GM21619 (cell line): ENCODE measurements around the gene CETP.

Experiments
- ATAC-seq: cut with Tn5 transposase; IDR thresholded peaks from one replicate; pipeline ENCODE4 v1.9.1; 2021; ENCODE audit not compliant: unreplicated experiment

CETP gene

GRCh38 chr16:56961851-56962281, at the start of gene CETP:
CETP (plus strand) TSS chr16:56961950; CDS start chr16:56961980, 30 bp downstream.
- no peak for ATAC-seq

DNA sequence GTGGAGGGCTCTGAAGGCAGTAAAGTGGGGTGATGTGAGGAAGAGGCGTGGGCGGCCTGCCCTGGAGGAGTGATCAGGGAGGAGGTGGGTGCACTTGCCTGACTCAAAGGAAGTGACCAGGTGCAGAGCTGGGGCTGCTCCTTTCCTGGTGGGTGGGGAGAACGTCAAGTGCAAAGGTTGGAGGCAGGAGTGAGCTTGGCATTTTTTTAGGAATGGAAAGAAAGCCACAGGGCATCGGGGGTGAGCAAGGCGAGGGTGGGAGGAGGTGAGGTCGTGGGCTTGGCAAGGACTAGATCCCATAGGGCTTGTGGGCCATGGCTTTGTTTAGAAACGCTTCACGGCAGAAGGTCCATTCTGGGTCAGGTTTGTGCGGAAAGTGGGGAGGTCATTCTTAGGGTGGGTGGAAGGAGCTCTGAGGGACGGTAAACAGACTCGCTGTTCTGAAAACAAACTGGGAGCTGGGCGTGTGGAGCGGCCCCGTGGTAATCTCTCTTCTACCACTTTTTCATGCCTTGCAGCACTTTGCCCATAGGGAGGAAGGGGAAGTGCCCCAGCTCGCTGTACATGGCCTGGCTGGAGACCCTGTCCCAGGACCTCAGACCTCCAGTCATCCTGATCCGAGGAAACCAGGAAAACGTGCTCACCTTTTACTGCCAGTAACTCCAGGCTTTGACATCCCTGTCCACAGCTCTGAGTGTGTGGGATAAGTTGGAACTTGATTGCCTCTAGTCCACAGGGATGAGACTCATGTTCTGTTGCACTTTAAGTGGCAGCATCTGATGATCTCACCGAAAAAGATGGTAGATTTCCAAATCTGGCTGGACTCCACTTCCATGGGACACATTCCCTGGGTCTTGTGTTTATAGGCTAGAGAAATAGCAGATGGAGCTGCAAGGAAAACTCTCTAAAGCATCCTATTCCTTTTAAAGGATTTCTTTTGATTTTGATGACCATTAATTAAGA, 48.7 kb upstream of the CETP start:
- ATAC-seq = no peak

DNA sequence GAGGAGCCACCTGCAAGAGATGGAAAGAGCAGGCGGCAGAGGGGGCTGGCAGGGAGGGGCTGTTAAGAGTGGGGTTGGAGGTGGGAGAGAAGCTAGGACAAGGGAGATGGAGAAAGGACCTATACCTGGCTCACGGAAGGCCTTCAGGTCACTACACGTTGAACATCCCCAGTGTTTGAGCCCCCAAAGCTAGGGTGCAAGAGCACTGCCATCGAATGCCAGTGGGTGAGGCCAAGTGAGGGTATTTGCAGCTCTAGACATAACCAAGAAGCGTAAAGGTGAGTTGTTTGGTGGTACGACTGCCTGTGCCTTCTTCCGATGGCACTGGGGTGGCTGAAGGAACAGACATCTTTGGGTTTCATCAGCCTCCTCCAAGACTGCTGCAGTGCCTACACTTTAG, 46.9 kb upstream of the CETP start:
- no peak for ATAC-seq

- ATAC-seq = no peak
Measured at GRCh38 chr16:56915336-56916119, 46.2 kb upstream of the CETP start.

DNA sequence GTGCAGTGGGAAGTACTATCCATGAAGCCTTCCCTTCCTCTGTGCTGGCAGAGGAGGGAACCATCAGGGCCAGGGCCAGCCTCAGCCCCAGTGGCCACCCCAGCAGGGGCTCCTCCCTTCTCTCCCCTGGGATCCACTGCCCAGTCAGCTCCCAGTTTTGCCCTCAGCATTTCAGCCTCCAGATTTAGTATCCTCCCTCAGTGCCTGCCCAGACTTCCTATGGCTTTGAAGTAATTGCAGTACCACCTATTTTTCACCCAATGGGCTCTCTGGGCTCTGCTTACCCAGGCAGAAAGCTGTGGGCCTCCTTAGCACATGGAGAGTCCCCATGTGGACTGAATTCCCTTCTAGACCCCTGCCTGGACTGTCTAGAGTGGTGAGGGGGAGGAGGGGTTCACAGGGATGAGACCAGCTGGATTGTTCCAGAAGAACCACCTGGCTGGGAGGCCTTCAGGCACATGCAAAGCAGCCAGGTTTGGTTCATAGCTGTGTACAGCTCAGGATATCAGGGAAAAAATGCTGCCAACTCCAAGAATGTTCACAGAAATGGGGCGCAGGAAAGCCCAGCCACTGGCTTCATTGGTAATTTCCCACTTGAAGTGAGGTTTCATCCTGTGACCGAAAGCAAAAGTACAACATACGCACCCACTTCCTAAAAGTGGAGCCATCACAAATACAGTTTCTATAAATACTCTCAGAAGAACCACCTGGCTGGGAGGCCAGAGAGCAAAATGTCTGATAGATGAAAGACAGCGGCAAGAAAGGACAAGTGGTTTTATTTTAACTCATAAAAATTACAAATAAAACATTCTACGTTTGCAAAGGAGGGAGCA, 45.0 kb upstream of the CETP start:
- peak; percentile 62 for ATAC-seq

DNA sequence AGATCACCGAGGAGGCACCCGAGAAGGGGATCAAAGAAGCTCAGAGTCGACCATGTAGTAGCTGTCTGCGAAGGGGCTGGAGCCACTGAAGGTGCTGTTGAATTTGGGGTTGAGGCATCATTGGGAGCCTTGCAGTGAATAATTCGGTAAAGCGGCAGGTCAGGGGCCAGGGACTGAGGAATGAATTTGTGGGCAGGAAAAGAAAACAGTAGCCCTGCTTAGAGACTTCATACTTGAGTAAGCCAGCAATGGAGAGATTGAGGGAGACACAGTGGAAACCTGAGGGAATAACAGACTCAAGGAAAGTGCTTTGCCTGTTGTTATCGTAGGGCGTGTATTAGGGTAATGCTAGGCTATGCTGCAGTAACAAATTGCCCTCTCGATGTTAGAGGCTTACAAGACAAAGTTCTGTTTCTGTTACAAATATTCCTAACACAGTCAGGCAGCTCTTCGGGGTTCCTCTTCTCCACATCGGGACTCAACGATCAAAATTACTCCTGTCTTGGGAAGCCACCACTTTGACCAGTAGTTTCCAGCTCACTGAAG, 43.2 kb upstream of the CETP start:
- no peak for ATAC-seq

- no peak for ATAC-seq
Measured at GRCh38 chr16:56919099-56919800, 42.5 kb upstream of the CETP start.

DNA sequence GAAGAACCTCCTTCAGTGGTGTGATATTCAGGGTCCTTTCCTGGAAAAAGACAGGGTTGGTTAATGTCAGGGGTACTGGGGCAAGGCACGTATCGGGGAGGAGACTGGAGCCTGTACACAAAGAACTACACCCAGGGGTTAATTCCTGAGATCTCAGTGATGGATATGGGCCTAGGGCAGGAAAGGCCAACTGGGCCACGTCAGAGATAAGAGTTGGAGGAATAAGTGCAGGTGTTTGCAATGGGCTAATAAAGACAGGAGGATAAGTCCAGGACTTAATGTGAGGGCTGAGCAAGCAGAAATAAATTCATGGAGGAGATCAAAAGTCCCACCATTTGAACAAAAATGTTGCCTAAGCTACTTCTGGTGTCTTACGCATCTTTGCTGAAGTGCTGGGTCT, 40.2 kb upstream of the CETP start:
- ATAC-seq = no peak

DNA sequence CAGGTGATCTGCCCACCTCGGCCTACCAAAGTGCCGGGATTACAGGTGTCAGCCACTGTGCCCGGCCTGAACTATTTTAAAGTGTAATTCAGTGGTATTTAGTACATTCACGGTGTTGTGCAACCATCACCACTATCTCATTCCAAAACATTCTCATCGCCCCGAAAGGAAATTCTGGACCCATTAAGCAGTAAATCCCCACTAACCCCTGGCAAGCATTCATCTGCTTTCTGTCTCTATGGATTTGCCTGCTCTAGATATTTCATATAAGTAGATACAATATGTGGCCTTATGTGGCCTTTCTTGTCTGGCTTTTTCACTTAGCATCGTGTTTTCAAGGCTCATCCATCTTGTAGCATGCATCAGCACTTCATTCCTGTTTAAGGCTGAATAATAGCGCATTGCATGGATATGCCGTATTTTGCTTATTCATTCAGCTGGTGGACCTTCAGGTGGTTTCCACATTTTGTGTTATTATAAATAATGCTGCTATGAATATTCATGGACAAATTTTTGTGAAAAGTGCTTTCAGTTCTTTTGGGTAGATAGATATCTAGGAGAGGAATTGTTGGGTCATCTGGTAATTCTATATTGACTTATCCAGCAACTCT, 38.2 kb upstream of the CETP start:
- no peak for ATAC-seq

GRCh38 chr16:56927471-56927870, 34.3 kb upstream of the CETP start:
- no peak for ATAC-seq

GRCh38 chr16:56929639-56930038, 32.1 kb upstream of the CETP start:
- no peak for ATAC-seq

GRCh38 chr16:56930486-56931270, 31.1 kb upstream of the CETP start:
- no peak for ATAC-seq

DNA sequence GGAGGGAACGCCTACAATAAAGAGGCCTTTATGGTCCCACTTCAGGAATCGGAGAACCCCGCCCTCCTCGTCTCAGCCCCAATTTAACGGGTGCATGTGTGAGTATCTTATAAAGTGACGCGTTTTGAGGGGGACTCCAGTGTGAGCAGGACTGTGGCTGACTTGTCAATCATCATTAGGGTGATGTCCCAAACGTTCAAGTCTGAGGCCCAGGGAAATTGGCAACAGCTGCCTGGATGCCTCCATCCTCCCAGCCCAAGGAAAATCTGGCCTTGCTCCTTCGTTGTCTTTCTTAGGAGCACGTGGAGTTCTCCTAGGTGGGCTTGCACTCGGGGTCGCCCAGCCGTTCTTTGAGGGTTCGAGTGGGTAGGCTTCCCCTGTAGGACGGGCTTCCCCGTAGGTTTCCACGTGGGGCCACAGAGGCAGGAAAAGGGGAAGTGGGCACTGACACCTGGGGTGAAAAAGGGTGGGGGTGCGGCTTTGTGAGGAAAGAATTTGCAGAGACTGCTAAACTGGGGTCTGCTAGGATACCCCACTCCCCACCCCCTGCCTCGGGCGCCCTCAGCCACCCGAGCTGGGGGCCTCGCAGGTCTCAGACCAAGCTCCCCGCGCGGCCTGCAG, 30.4 kb upstream of the CETP start:
- peak; percentile 41 for ATAC-seq

DNA sequence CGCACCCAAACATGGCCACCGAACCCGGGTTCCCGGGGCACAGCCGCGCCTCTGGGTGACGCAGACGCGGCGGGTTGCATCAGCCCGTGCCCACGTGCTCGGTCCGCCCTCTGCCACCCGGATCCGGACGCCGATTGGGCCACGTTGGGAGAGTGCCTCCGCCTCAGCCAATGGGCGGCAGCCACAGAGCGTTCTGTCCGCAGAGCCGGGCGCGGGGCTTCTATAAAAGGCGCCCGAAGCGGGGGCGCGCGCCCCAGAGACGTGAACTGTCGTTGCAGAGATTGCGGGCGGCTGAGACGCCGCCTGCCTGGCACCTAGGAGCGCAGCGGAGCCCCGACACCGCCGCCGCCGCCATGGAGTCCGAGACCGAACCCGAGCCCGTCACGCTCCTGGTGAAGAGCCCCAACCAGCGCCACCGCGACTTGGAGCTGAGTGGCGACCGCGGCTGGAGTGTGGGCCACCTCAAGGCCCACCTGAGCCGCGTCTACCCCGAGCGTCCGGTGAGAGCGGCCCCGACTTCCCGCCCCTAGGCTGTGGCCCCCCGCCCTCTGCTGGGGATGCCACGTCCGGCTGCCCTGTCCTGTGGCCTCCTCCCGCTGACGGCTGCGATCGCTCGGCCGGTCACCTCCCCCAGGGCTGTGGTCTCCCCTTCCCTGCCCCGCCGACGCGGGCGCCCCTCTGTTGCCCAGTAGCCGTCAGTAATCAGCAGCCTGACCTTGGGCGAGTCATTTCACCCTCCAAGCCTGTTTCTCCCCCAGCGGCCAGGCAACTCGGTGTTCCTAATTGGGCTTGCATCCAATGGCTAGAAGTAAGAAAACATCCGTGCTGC, 29.6 kb upstream of the CETP start, which contains the start of gene HERPUD1:
Gene HERPUD1, plus strand, starts transcription at position 251 of the 829 bp plus-strand sequence. Its CDS starts 103 bp downstream, at position 354.
- peak; percentile 76 for ATAC-seq

- ATAC-seq = peak; percentile 12
Measured at GRCh38 chr16:56932721-56933619, 28.8 kb upstream of the CETP start.

- no peak for ATAC-seq
Measured at GRCh38 chr16:56933828-56934598, 27.7 kb upstream of the CETP start.
